Panc1 (cell line): ENCODE measurements around the gene CAMK1D. TPM values are rescaled to one million over a fixed set of nuclear protein-coding genes. Genes with fewer than 3 reads are reported as not detected.

ENCODE experiments used
- ATAC-seq: fragments of 200-7000 bp; cut with Tn5 transposase; 2 replicates; pipeline ENCODE4 v1.9.1; 2020; ENCODE audit warnings: mild to moderate bottlenecking, moderate library complexity
- BruUV-seq: library from RNA; stranded (reverse); fragments of 400-500 nt; replicated peaks from 2 replicates; lab custom pipeline; 2021; lab: Mats Ljungman, UMichigan
- CTCF ChIA-PET: fragments of 300-600 bp; sonication (Branson Sonifier 250); formaldehyde crosslinking; loops from one replicate; lab custom pipeline; 2022; ENCODE audit warnings: antibody characterized with exemption; lab: Charles Lee
- POLR2A ChIA-PET: fragments of 300-600 bp; sonication (Branson Sonifier 250); formaldehyde crosslinking; loops from one replicate; lab custom pipeline; 2022; ENCODE audit warnings: antibody characterized with exemption; lab: Charles Lee
- DNase-seq: peaks from one replicate; pipeline ENCODE4 v3.0.0-alpha.2; 2010; ENCODE audit warnings: low read depth, low spot score
- H3K27ac ChIP-seq: 2 replicates; pipeline ENCODE4 v1.5.1; 2011; ENCODE audit warnings: mild to moderate bottlenecking, low read length, inconsistent platforms
- H3K27me3 ChIP-seq: fragments of 200-500 bp; sonication (Bioruptor generic); 2 replicates; pipeline ENCODE4 v1.6.0; 2014; ENCODE audit warnings: low read length, inconsistent platforms; ENCODE audit not compliant: control insufficient read depth, insufficient read depth
- H3K36me3 ChIP-seq: fragments of 200-500 bp; sonication (Bioruptor generic); 2 replicates; pipeline ENCODE4 v1.5.1; 2014; ENCODE audit warnings: inconsistent platforms, mild to moderate bottlenecking, low read length, moderate library complexity; ENCODE audit not compliant: control insufficient read depth, insufficient read depth
- H3K4me1 ChIP-seq: 2 replicates; pipeline ENCODE4 v1.5.1; 2011; ENCODE audit warnings: inconsistent platforms, mild to moderate bottlenecking, low read length, moderate library complexity; ENCODE audit not compliant: control insufficient read depth, insufficient read depth
- H3K4me3 ChIP-seq, 2 experiments: 2 replicates each; pipeline ENCODE4 v1.5.1; 2011 to 2012; ENCODE audit warnings: low read depth in 2 of 2, low read length in 2 of 2, mild to moderate bottlenecking in 2 of 2, inconsistent platforms in 1 of 2, moderate library complexity in 1 of 2
- H3K9me3 ChIP-seq: fragments of 200-500 bp; sonication (Bioruptor generic); 2 replicates; pipeline ENCODE4 v1.5.1; 2014; ENCODE audit warnings: low read depth, mild to moderate bottlenecking, inconsistent platforms, low read length, moderate library complexity; ENCODE audit not compliant: control insufficient read depth, insufficient read depth
- CTCF ChIP-seq: fragments of 450-650 bp; IDR thresholded peaks from 2 replicates; pipeline ENCODE4 v1.5.1; 2017; ENCODE audit warnings: mild to moderate bottlenecking
- POLR2AphosphoS5 ChIP-seq: IDR thresholded peaks from 2 replicates; pipeline ENCODE4 v1.6.1; 2012; ENCODE audit warnings: mild to moderate bottlenecking, low read depth, low read length, moderate library complexity
- REST ChIP-seq, 2 experiments: IDR thresholded peaks; 2 replicates each; pipeline ENCODE4 v1.6.1; 2011 to 2012; ENCODE audit warnings: low read depth in 2 of 2, control low read depth in 1 of 2, low read length in 1 of 2, mild to moderate bottlenecking in 1 of 2, moderate library complexity in 1 of 2; ENCODE audit not compliant: insufficient read depth in 1 of 2
- SIN3A ChIP-seq: IDR thresholded peaks from 2 replicates; pipeline ENCODE4 v1.6.1; 2012; ENCODE audit warnings: low read depth, mild to moderate bottlenecking, low read length, moderate library complexity, borderline replicate concordance; ENCODE audit not compliant: insufficient read depth
- TCF7L2 ChIP-seq: IDR thresholded peaks from 2 replicates; pipeline ENCODE4 v1.6.1; 2011; ENCODE audit warnings: mild to moderate bottlenecking, low read depth, low read length, inconsistent platforms
- in situ Hi-C: cut with HindIII; loops from 2 replicates; pipeline ENCODE4 v1.10.0; 2016; ENCODE audit warnings: low sequenced_read_pairs, low pct_unique_long_range_greater_than_20kb
- intact Hi-C: fragments of 100-400 bp; cut with micrococcal nuclease; formaldehyde crosslinking; loops from one replicate; pipeline ENCODE4 v1.10.0; 2022; ENCODE audit not compliant: unreplicated experiment
- total RNA-seq: library from RNA; stranded (reverse); gene quantifications from one replicate; pipeline ENCODE4 v1.2.1, GENCODE V29; 2021; ENCODE audit not compliant: unreplicated experiment

Gene CAMK1D
- total RNA-seq, 1 experiment from 2014 or later = 5.7 TPM

DNA sequence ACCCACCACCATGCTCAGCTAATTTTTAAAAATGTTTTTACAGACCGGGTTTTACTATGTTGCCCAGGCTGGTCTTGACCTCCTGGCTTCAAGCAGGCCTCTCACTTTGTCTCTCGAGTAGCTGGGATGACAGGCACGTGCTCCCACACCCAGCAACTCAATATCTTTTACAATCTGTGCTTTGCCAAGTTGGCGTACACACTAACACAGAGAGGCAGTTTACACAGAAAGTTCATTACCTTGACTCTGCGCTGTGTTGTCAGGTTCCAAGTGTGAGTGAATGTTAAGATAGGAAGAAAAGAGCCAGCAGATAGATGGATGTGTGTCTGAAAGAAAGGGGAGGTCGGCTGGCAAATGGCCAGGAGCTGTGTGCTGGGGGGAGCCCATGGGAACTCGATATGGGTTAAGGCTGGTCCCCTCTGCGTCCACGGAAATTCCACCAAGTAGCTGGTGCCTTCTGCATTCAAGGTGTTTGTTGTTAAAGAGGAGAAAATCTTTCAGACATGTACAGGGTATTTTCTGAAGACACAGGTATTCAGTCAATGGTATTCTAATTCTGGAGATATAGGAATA is 299.8 kb downstream of the CAMK1D start:
- in situ Hi-C loops (no loop called here), intact Hi-C loops (no loop called here)
- no peaks in the 10 kb centered on the region for H3K4me1 ChIP-seq
- no peaks in the 10 kb centered on the region for H3K27me3 ChIP-seq
- no peak overlapping the region for H3K27ac ChIP-seq
- POLR2A ChIA-PET = no interaction called here
- no TSS peak for BruUV-seq
- TF ChIP-seq REST (IDR thresholded peaks at IDR 0.05; ENCODE audit: insufficient read depth in 1 of 2, low read depth in 2 of 2, low read length in 1 of 2) = no peak
- no peak for TF ChIP-seq CTCF
- no peak for TF ChIP-seq POLR2AphosphoS5
- TF ChIP-seq SIN3A = no peak
- TF ChIP-seq TCF7L2 = no peak
- no peaks in the 10 kb centered on the region for H3K36me3 ChIP-seq
- CTCF ChIA-PET = no interaction called here
- ATAC-seq (no peak), DNase-seq (no peak)
- no peak overlapping the region for H3K4me3 ChIP-seq
- no peaks in the 10 kb centered on the region for H3K9me3 ChIP-seq

GRCh38 chr10:12650122-12650521 is 300.8 kb downstream of the CAMK1D start:
- ATAC-seq (no peak), DNase-seq (no peak)
- POLR2A ChIA-PET = no interaction called here
- TF ChIP-seq SIN3A (no peak), TCF7L2 (no peak), POLR2AphosphoS5 (no peak), CTCF (no peak), REST (IDR thresholded peaks at IDR 0.05; ENCODE audit: insufficient read depth in 1 of 2, low read depth in 2 of 2, low read length in 1 of 2) (no peak)
- Histone ChIP-seq H3K4me3 (no peak overlapping the region), H3K9me3 (no peaks in the 10 kb centered on the region), H3K27me3 (no peaks in the 10 kb centered on the region), H3K4me1 (no peaks in the 10 kb centered on the region), H3K27ac (no peak overlapping the region), H3K36me3 (no peaks in the 10 kb centered on the region)
- in situ Hi-C loops = no loop called here
- CTCF ChIA-PET = no interaction called here
- no TSS peak for BruUV-seq
- intact Hi-C loops = no loop called here
